Endodermal cell (in vitro differentiated cells): ENCODE results near the gene UBXN2A. TPM values are rescaled to one million over a fixed set of nuclear protein-coding genes. Genes with fewer than 3 reads are reported as not detected.

ENCODE experiments used
- DNase-seq: peaks from one replicate; pipeline ENCODE4 v3.0.0-alpha.2; 2017
- H3K27ac ChIP-seq: 2 replicates; pipeline ENCODE4 v1.5.1; 2013; ENCODE audit warnings: mild to moderate bottlenecking, low read depth, low read length, moderate library complexity
- H3K27me3 ChIP-seq: 2 replicates; pipeline ENCODE4 v1.6.1; 2013; ENCODE audit warnings: mild to moderate bottlenecking, low read length, moderate library complexity; ENCODE audit not compliant: insufficient read depth, control insufficient read depth, poor library complexity, severe bottlenecking
- H3K36me3 ChIP-seq: 2 replicates; pipeline ENCODE4 v1.7.0; 2013; ENCODE audit warnings: mild to moderate bottlenecking, low read length, moderate library complexity; ENCODE audit not compliant: control insufficient read depth, insufficient read depth
- H3K4me1 ChIP-seq: one replicate; pipeline ENCODE4 v1.7.0; 2013; ENCODE audit warnings: low read length; ENCODE audit not compliant: control insufficient read depth, insufficient read depth
- H3K4me3 ChIP-seq: 2 replicates; pipeline ENCODE4 v1.5.1; 2013; ENCODE audit warnings: mild to moderate bottlenecking, low read length, moderate library complexity
- H3K9ac ChIP-seq: 2 replicates; pipeline ENCODE4 v1.6.1; 2013; ENCODE audit warnings: mild to moderate bottlenecking, low read length, moderate library complexity; ENCODE audit not compliant: poor library complexity, severe bottlenecking; ENCODE audit errors: extremely low read depth
- H3K9me3 ChIP-seq: 2 replicates; pipeline ENCODE4 v1.6.1; 2013; ENCODE audit warnings: mild to moderate bottlenecking, low read length, moderate library complexity; ENCODE audit not compliant: control insufficient read depth
- H3K27ac Mint-ChIP-seq: 2 replicates; pipeline ENCODE4 v1.8.0; 2020; ENCODE audit warnings: mixed read lengths
- H3K27me3 Mint-ChIP-seq: 2 replicates; pipeline ENCODE4 v1.8.0; 2021; ENCODE audit warnings: mild to moderate bottlenecking, mixed read lengths; ENCODE audit not compliant: insufficient read depth
- H3K36me3 Mint-ChIP-seq: 2 replicates; pipeline ENCODE4 v1.8.0; 2020; ENCODE audit warnings: low read depth, mixed read lengths
- H3K4me1 Mint-ChIP-seq: 2 replicates; pipeline ENCODE4 v1.8.0; 2020; ENCODE audit warnings: mixed read lengths
- H3K4me3 Mint-ChIP-seq: 2 replicates; pipeline ENCODE4 v1.8.0; 2020; ENCODE audit warnings: mild to moderate bottlenecking, moderate library complexity, mixed read lengths
- H3K9me3 Mint-ChIP-seq: 2 replicates; pipeline ENCODE4 v1.8.0; 2020; ENCODE audit warnings: mild to moderate bottlenecking, mixed read lengths
- CTCF ChIP-seq: fragments of 200-600 bp; sonication (generic); conservative IDR thresholded peaks from 2 replicates; pipeline ENCODE4 v1.5.0; 2021; ENCODE audit warnings: antibody characterized with exemption, mild to moderate bottlenecking
- WGBS, 2 experiments: methylation state at CpG; one replicate each; pipeline versions ENCODE4 v1.1.5 to v1.1.7; 2013; ENCODE audit warnings: missing lambda C conversion rate in 2 of 2, mixed read lengths in 1 of 2; ENCODE audit not compliant: insufficient coverage in 1 of 2, insufficient read length in 1 of 2; 5-methylcytosine and 5-hydroxymethylcytosine counted together
- total RNA-seq, 2 donors: library from RNA; stranded (reverse); fragmentation: NEBNext Ultra II Directional in 1 of 2; extraction: Animal tissue kit (Norgen Biotek cat#: 25700) in 1 of 2; gene quantifications; 2 replicates in 1 of 2; 3 replicates in 1 of 2; pipeline ENCODE4 v1.2.1, GENCODE V29; 2021

Gene UBXN2A
- total RNA-seq, 2 donors from 2014 or later = 20.1 to 26.8 TPM

- 89 to 100% methylated on average over 1 to 8 of the region's 8 CpGs for WGBS, 2 experiments
- no peak for TF ChIP-seq CTCF
- H3K4me1 Mint-ChIP-seq = peaks cover 4% of the 10 kb centered on the region
Measured at GRCh38 chr2:24017711-24018110, 77.4 kb downstream of the UBXN2A start.

DNA sequence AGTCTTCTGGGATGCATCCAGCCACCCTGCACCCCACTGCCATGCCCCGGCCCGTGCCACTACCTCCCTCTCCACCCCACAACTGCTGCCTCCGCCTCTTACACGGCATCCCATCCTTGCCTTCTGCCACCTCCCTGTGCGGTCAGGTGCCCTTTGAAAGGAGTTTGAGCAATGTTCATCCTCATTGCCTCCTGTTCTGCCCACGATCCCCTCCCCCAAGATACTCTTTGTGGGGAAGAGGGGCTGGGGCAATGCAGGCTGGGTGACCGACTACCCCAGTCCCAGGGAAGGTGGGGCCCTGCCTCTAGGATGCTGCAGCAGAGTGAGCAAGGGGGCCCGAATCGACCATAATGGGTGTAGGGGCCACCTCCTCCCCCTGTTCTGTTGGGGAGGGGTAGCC, 78.0 kb downstream of the UBXN2A start:
- Mint-ChIP-seq H3K9me3 (no peaks in the 10 kb centered on the region), H3K27me3 (no peaks in the 10 kb centered on the region), H3K4me1 (no peaks in the 10 kb centered on the region), H3K27ac (no peak overlapping the region), H3K4me3 (no peak overlapping the region), H3K36me3 (peaks cover 9% of the 10 kb centered on the region)
- no peak for TF ChIP-seq CTCF
- Histone ChIP-seq H3K9ac (no peak overlapping the region), H3K9me3 (no peaks in the 10 kb centered on the region), H3K27me3 (no peaks in the 10 kb centered on the region), H3K27ac (no peak overlapping the region), H3K4me3 (no peak overlapping the region), H3K36me3 (no peaks in the 10 kb centered on the region), H3K4me1 (no peaks in the 10 kb centered on the region)
- DNase-seq = no peak
- WGBS, 2 experiments = 92% methylated on average over 4 to 9 of the region's 9 CpGs

More at GRCh38 chr2:24017711-24018110, 77.4 kb downstream of the UBXN2A start:
- H3K4me1 ChIP-seq = no peaks in the 10 kb centered on the region
- no peak overlapping the region for H3K9ac ChIP-seq
- no peaks in the 10 kb centered on the region for H3K27me3 ChIP-seq
- Mint-ChIP-seq H3K27ac (no peak overlapping the region), H3K27me3 (no peaks in the 10 kb centered on the region), H3K36me3 (peaks cover 4% of the 10 kb centered on the region), H3K4me3 (no peak overlapping the region), H3K9me3 (no peaks in the 10 kb centered on the region)
- DNase-seq = no peak
- no peak overlapping the region for H3K4me3 ChIP-seq
- no peaks in the 10 kb centered on the region for H3K36me3 ChIP-seq
- H3K9me3 ChIP-seq = no peaks in the 10 kb centered on the region
- no peak overlapping the region for H3K27ac ChIP-seq

DNA sequence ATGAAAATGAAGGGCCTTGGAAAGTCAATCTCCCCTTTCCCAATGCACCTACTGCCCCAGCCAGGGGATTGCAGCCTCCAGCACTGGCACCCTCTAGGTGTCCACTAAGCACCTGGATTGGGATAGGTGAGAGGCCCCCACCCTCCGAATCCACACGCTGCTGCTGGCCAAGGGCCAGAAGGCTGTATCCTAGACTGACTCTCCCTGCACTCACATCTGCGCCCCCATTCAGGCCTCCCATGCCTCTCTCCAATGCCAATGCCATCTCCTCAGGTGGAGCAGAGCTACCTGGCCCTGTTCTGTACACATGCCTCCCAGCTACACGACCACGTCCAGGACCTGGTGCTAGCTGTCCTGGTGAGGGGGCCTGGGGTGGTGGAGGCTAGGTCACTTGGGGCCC, 79.5 kb downstream of the UBXN2A start:
- Mint-ChIP-seq H3K27me3 (no peaks in the 10 kb centered on the region), H3K36me3 (peaks cover 11% of the 10 kb centered on the region), H3K9me3 (no peaks in the 10 kb centered on the region), H3K4me3 (no peak overlapping the region), H3K27ac (no peak overlapping the region), H3K4me1 (peaks cover 9% of the 10 kb centered on the region)
- Histone ChIP-seq H3K4me3 (no peak overlapping the region), H3K4me1 (no peaks in the 10 kb centered on the region), H3K27me3 (no peaks in the 10 kb centered on the region), H3K27ac (no peak overlapping the region), H3K9me3 (no peaks in the 10 kb centered on the region), H3K36me3 (peaks cover 3% of the 10 kb centered on the region), H3K9ac (no peak overlapping the region)
- no peak for TF ChIP-seq CTCF
- DNase-seq = no peak
- WGBS, 2 experiments = 94% methylated on average over 5 of the region's 5 CpGs; no CpG with 5 or more reads in 1 of the 2 experiments
